ENCODE results near the gene THADA.
"Not testable (repeated sequence)": the region's sequence is repeated elsewhere in the genome, so short reads cannot be mapped to it uniquely, and the experiment has no call there.

Gene THADA

GRCh38 chr2:43568228-43568627, 27.6 kb downstream of the THADA start:
- no peaks in the 10 kb centered on the region for H3K9me3 ChIP-seq (ENCODE audit: control insufficient read depth in 2 of 2, low read length in 2 of 2)
- no peaks in the 10 kb centered on the region for H3K4me1 ChIP-seq (ENCODE audit: control insufficient read depth in 2 of 2, insufficient read depth in 2 of 2, low read length in 2 of 2)
- no peak overlapping the region for H3K4me3 ChIP-seq (ENCODE audit: low read length in 2 of 2)
- H3K27ac ChIP-seq (ENCODE audit: low read depth in 2 of 2, low read length in 2 of 2), result no peak overlapping the region
- no peak overlapping the region for H3K9ac ChIP-seq (ENCODE audit: low read depth in 1 of 2, low read length in 2 of 2)
- no peaks in the 10 kb centered on the region for H3K27me3 ChIP-seq (ENCODE audit: control insufficient read depth in 2 of 2, insufficient read depth in 2 of 2, low read length in 2 of 2)
- peaks cover 23 to 27% of the 10 kb centered on the region in 2 donors for H3K36me3 ChIP-seq (ENCODE audit: control insufficient read depth in 2 of 2, insufficient read depth in 2 of 2, low read length in 2 of 2)

- H3K4me1 ChIP-seq (ENCODE audit: control insufficient read depth in 2 of 2, insufficient read depth in 2 of 2, low read length in 2 of 2), result no peaks in the 10 kb centered on the region
- H3K9me3 ChIP-seq (ENCODE audit: control insufficient read depth in 2 of 2, low read length in 2 of 2), result no peaks in the 10 kb centered on the region
- no peak overlapping the region for H3K27ac ChIP-seq (ENCODE audit: low read depth in 2 of 2, low read length in 2 of 2)
- no peak overlapping the region for H3K9ac ChIP-seq (ENCODE audit: low read depth in 1 of 2, low read length in 2 of 2)
- H3K4me3 ChIP-seq (ENCODE audit: low read length in 2 of 2), result no peak overlapping the region
- peaks cover 9 to 12% of the 10 kb centered on the region in 2 donors for H3K36me3 ChIP-seq (ENCODE audit: control insufficient read depth in 2 of 2, insufficient read depth in 2 of 2, low read length in 2 of 2)
- no peaks in the 10 kb centered on the region for H3K27me3 ChIP-seq (ENCODE audit: control insufficient read depth in 2 of 2, insufficient read depth in 2 of 2, low read length in 2 of 2)
These were observed 29.4 kb downstream of the THADA start for GRCh38 chr2:43566461-43566729.

- Histone ChIP-seq H3K27me3 (ENCODE audit: control insufficient read depth in 2 of 2, insufficient read depth in 2 of 2, low read length in 2 of 2) (no peaks in the 10 kb centered on the region), H3K9me3 (ENCODE audit: control insufficient read depth in 2 of 2, low read length in 2 of 2) (no peaks in the 10 kb centered on the region), H3K9ac (ENCODE audit: low read depth in 1 of 2, low read length in 2 of 2) (no peak overlapping the region), H3K4me1 (ENCODE audit: control insufficient read depth in 2 of 2, insufficient read depth in 2 of 2, low read length in 2 of 2) (no peaks in the 10 kb centered on the region), H3K36me3 (ENCODE audit: control insufficient read depth in 2 of 2, insufficient read depth in 2 of 2, low read length in 2 of 2) (peaks cover 10 to 14% of the 10 kb centered on the region in 2 donors), H3K4me3 (ENCODE audit: low read length in 2 of 2) (no peak overlapping the region), H3K27ac (ENCODE audit: low read depth in 2 of 2, low read length in 2 of 2) (no peak overlapping the region)
These were observed 32.2 kb downstream of the THADA start for GRCh38 chr2:43563679-43564078.

GRCh38 chr2:43560231-43560547, 35.6 kb downstream of the THADA start:
- no peak overlapping the region for H3K27ac ChIP-seq (ENCODE audit: low read depth in 2 of 2, low read length in 2 of 2)
- no peak overlapping the region for H3K9ac ChIP-seq (ENCODE audit: low read depth in 1 of 2, low read length in 2 of 2)
- H3K36me3 ChIP-seq (ENCODE audit: control insufficient read depth in 2 of 2, insufficient read depth in 2 of 2, low read length in 2 of 2), result peaks cover 15 to 26% of the 10 kb centered on the region in 2 donors
- no peaks in the 10 kb centered on the region for H3K9me3 ChIP-seq (ENCODE audit: control insufficient read depth in 2 of 2, low read length in 2 of 2)
- no peaks in the 10 kb centered on the region for H3K27me3 ChIP-seq (ENCODE audit: control insufficient read depth in 2 of 2, insufficient read depth in 2 of 2, low read length in 2 of 2)
- no peaks in the 10 kb centered on the region for H3K4me1 ChIP-seq (ENCODE audit: control insufficient read depth in 2 of 2, insufficient read depth in 2 of 2, low read length in 2 of 2)
- H3K4me3 ChIP-seq (ENCODE audit: low read length in 2 of 2), result no peak overlapping the region

- no peaks in the 10 kb centered on the region for H3K9me3 ChIP-seq (ENCODE audit: control insufficient read depth in 2 of 2, low read length in 2 of 2)
- H3K4me3 ChIP-seq (ENCODE audit: low read length in 2 of 2), result no peak overlapping the region
- no peaks in the 10 kb centered on the region for H3K27me3 ChIP-seq (ENCODE audit: control insufficient read depth in 2 of 2, insufficient read depth in 2 of 2, low read length in 2 of 2)
- H3K27ac ChIP-seq (ENCODE audit: low read depth in 2 of 2, low read length in 2 of 2), result no peak overlapping the region
- no peaks in the 10 kb centered on the region for H3K4me1 ChIP-seq (ENCODE audit: control insufficient read depth in 2 of 2, insufficient read depth in 2 of 2, low read length in 2 of 2)
- peaks cover 15 to 26% of the 10 kb centered on the region in 2 donors for H3K36me3 ChIP-seq (ENCODE audit: control insufficient read depth in 2 of 2, insufficient read depth in 2 of 2, low read length in 2 of 2)
- H3K9ac ChIP-seq (ENCODE audit: low read depth in 1 of 2, low read length in 2 of 2), result no peak overlapping the region
These were observed 36.2 kb downstream of the THADA start for GRCh38 chr2:43559391-43560230.

- Histone ChIP-seq H3K27ac (ENCODE audit: low read depth in 2 of 2, low read length in 2 of 2) (no peak overlapping the region), H3K4me1 (ENCODE audit: control insufficient read depth in 2 of 2, insufficient read depth in 2 of 2, low read length in 2 of 2) (no peaks in the 10 kb centered on the region), H3K36me3 (ENCODE audit: control insufficient read depth in 2 of 2, insufficient read depth in 2 of 2, low read length in 2 of 2) (peaks cover 13 to 19% of the 10 kb centered on the region in 2 donors), H3K9ac (ENCODE audit: low read depth in 1 of 2, low read length in 2 of 2) (no peak overlapping the region), H3K4me3 (ENCODE audit: low read length in 2 of 2) (no peak overlapping the region), H3K27me3 (ENCODE audit: control insufficient read depth in 2 of 2, insufficient read depth in 2 of 2, low read length in 2 of 2) (no peaks in the 10 kb centered on the region), H3K9me3 (ENCODE audit: control insufficient read depth in 2 of 2, low read length in 2 of 2) (no peaks in the 10 kb centered on the region)
These were observed 38.6 kb downstream of the THADA start for GRCh38 chr2:43557196-43557595.

GRCh38 chr2:43556256-43556655, 39.6 kb downstream of the THADA start:
- H3K4me1 ChIP-seq (ENCODE audit: control insufficient read depth in 2 of 2, insufficient read depth in 2 of 2, low read length in 2 of 2), result no peaks in the 10 kb centered on the region
- H3K9me3 ChIP-seq (ENCODE audit: control insufficient read depth in 2 of 2, low read length in 2 of 2), result no peaks in the 10 kb centered on the region
- H3K27ac ChIP-seq (ENCODE audit: low read depth in 2 of 2, low read length in 2 of 2), result no peak overlapping the region
- H3K4me3 ChIP-seq (ENCODE audit: low read length in 2 of 2), result no peak overlapping the region
- H3K27me3 ChIP-seq (ENCODE audit: control insufficient read depth in 2 of 2, insufficient read depth in 2 of 2, low read length in 2 of 2), result no peaks in the 10 kb centered on the region
- H3K36me3 ChIP-seq (ENCODE audit: control insufficient read depth in 2 of 2, insufficient read depth in 2 of 2, low read length in 2 of 2), result peaks cover 15 to 19% of the 10 kb centered on the region in 2 donors
- no peak overlapping the region for H3K9ac ChIP-seq (ENCODE audit: low read depth in 1 of 2, low read length in 2 of 2)

- Histone ChIP-seq H3K36me3 (ENCODE audit: control insufficient read depth in 2 of 2, insufficient read depth in 2 of 2, low read length in 2 of 2) (peaks cover 10 to 21% of the 10 kb centered on the region in 2 donors), H3K27ac (ENCODE audit: low read depth in 2 of 2, low read length in 2 of 2) (no peak overlapping the region), H3K4me3 (ENCODE audit: low read length in 2 of 2) (no peak overlapping the region), H3K27me3 (ENCODE audit: control insufficient read depth in 2 of 2, insufficient read depth in 2 of 2, low read length in 2 of 2) (no peaks in the 10 kb centered on the region), H3K4me1 (ENCODE audit: control insufficient read depth in 2 of 2, insufficient read depth in 2 of 2, low read length in 2 of 2) (no peaks in the 10 kb centered on the region), H3K9me3 (ENCODE audit: control insufficient read depth in 2 of 2, low read length in 2 of 2) (no peaks in the 10 kb centered on the region), H3K9ac (ENCODE audit: low read depth in 1 of 2, low read length in 2 of 2) (no peak overlapping the region)
These were observed 42.4 kb downstream of the THADA start for GRCh38 chr2:43553341-43553855.

- Histone ChIP-seq H3K36me3 (ENCODE audit: control insufficient read depth in 2 of 2, insufficient read depth in 2 of 2, low read length in 2 of 2) (peaks cover 8 to 17% of the 10 kb centered on the region in 2 donors), H3K9ac (ENCODE audit: low read depth in 1 of 2, low read length in 2 of 2) (no peak overlapping the region), H3K4me1 (ENCODE audit: control insufficient read depth in 2 of 2, insufficient read depth in 2 of 2, low read length in 2 of 2) (no peaks in the 10 kb centered on the region), H3K4me3 (ENCODE audit: low read length in 2 of 2) (no peak overlapping the region), H3K9me3 (ENCODE audit: control insufficient read depth in 2 of 2, low read length in 2 of 2) (no peaks in the 10 kb centered on the region), H3K27me3 (ENCODE audit: control insufficient read depth in 2 of 2, insufficient read depth in 2 of 2, low read length in 2 of 2) (no peaks in the 10 kb centered on the region), H3K27ac (ENCODE audit: low read depth in 2 of 2, low read length in 2 of 2) (no peak overlapping the region)
These were observed 43.8 kb downstream of the THADA start for GRCh38 chr2:43551990-43552389.

GRCh38 chr2:43548381-43548780, 47.5 kb downstream of the THADA start:
- H3K4me1 ChIP-seq (ENCODE audit: control insufficient read depth in 2 of 2, insufficient read depth in 2 of 2, low read length in 2 of 2); H3K27me3 ChIP-seq (ENCODE audit: control insufficient read depth in 2 of 2, insufficient read depth in 2 of 2, low read length in 2 of 2); H3K36me3 ChIP-seq (ENCODE audit: control insufficient read depth in 2 of 2, insufficient read depth in 2 of 2, low read length in 2 of 2); H3K27ac ChIP-seq (ENCODE audit: low read depth in 2 of 2, low read length in 2 of 2); H3K9ac ChIP-seq (ENCODE audit: low read depth in 1 of 2, low read length in 2 of 2); H3K9me3 ChIP-seq (ENCODE audit: control insufficient read depth in 2 of 2, low read length in 2 of 2); H3K4me3 ChIP-seq (ENCODE audit: low read length in 2 of 2): not testable (repeated sequence)
